GM12864 (cell line): ENCODE results near the gene CRB1.

ENCODE experiments used
- DNase-seq: peaks from one replicate; pipeline ENCODE4 v3.0.0-alpha.2; 2011; ENCODE audit warnings: low read depth
- H3K4me3 ChIP-seq: 2 replicates; pipeline ENCODE4 v1.5.1; 2011; ENCODE audit warnings: mild to moderate bottlenecking, low read depth, low read length, control low read depth
- TF ChIP-seq, protein P1 (sequence below): IDR thresholded peaks from 2 replicates; pipeline ENCODE4 v1.5.1; 2011; ENCODE audit warnings: low read depth, mild to moderate bottlenecking, moderate library complexity, low read length, control low read depth, inconsistent platforms; ENCODE audit errors: missing control alignments

The CRB1 gene

DNA sequence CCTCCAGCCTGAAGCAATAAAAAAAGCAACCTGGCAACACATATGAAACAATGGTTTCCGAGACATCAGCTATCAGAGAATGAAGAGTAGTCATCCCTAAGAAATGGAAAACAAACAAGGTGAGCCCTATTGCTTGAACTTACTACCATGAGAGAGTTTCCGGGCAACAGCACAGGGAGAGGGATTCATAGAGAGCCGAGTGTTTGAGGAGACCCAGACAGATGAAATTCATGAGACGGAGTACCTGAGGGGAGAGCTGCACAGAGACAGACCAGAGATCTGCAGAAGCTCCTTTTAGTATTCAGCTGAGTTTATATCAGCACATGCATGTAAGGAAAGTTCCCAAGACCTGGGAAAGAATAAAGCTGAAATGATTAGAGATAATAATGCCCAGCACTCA, 19.8 kb downstream of the CRB1 start:
- DNase-seq: no peak
- H3K4me3 ChIP-seq: no peak overlapping the region
- TF ChIP-seq, protein P1, sequence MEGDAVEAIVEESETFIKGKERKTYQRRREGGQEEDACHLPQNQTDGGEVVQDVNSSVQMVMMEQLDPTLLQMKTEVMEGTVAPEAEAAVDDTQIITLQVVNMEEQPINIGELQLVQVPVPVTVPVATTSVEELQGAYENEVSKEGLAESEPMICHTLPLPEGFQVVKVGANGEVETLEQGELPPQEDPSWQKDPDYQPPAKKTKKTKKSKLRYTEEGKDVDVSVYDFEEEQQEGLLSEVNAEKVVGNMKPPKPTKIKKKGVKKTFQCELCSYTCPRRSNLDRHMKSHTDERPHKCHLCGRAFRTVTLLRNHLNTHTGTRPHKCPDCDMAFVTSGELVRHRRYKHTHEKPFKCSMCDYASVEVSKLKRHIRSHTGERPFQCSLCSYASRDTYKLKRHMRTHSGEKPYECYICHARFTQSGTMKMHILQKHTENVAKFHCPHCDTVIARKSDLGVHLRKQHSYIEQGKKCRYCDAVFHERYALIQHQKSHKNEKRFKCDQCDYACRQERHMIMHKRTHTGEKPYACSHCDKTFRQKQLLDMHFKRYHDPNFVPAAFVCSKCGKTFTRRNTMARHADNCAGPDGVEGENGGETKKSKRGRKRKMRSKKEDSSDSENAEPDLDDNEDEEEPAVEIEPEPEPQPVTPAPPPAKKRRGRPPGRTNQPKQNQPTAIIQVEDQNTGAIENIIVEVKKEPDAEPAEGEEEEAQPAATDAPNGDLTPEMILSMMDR: no peak

DNA sequence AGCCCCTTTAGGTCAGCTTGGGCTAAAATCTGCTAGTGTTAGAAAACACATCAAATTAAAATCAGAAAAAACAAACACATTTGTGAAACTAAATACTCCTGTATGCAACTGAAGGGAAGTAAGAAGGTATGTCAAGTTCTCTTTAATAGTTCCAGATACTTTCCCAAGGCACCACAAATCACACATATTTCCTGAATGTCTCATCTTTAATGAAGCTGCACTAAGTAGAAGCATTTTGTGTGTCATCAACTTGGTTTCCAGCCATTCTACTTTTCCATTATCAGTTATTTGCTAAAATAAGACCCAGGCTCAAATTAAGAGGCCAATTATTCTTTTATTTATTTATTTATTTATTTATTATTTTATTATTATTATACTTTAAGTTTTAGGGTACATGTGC, 34.7 kb downstream of the CRB1 start:
- TF ChIP-seq, protein P1: no peak
- no peak overlapping the region for H3K4me3 ChIP-seq
- no peak for DNase-seq

DNA sequence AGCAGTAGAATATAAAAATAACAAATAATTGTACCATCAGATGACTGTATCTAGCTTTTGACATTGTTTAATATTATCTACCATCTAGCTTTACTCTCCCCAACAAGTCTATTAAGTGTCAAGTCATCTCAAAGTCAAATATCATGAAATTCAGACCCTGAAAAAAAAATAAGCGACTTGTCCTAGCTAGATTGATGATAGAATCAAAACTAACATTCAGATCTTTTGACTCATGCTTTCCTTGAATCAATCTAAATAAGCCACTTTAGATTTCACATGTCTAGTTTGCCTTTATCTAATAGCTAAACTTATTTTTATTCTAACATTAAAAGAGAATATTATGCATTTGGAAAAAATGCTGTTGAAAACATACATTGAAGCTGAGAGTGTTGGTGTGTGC, 35.4 kb downstream of the CRB1 start:
- no peak overlapping the region for H3K4me3 ChIP-seq
- TF ChIP-seq, protein P1: no peak
- no peak for DNase-seq

DNA sequence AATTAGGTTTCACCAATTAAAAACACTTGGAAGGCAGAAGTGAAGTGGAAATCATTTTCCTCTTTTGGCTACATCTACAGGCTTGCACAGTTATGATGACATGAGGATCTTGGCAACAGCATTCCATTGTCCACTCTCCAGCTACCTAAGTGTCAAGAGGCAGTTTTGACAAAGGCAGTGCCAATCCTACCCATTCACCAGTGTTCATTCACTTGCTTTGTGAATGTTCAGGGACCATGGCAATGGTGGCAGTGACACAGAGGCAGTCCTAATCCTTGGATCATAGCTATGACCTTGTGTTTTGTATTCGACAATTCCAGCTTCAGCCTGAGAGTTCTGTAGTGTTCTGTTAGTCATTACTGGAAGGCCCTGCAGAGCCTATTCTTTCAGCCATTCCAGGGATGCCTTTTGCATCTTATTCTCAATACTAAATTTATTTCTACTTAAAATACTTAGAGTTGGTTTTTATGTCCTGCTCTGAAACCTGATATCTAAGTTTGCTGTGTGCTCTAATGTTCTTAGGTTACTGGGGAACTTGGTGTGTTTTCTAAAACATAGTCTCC, 36.7 kb downstream of the CRB1 start:
- TF ChIP-seq, protein P1: no peak
- no peak for DNase-seq
- H3K4me3 ChIP-seq: no peak overlapping the region

GRCh38 chr1:197305925-197306324, 37.9 kb downstream of the CRB1 start:
- DNase-seq: no peak
- H3K4me3 ChIP-seq: no peak overlapping the region
- TF ChIP-seq, protein P1: no peak

- H3K4me3 ChIP-seq: no peak overlapping the region
- DNase-seq: no peak
- TF ChIP-seq, protein P1: no peak
These were observed 38.5 kb downstream of the CRB1 start for GRCh38 chr1:197306381-197307062.

DNA sequence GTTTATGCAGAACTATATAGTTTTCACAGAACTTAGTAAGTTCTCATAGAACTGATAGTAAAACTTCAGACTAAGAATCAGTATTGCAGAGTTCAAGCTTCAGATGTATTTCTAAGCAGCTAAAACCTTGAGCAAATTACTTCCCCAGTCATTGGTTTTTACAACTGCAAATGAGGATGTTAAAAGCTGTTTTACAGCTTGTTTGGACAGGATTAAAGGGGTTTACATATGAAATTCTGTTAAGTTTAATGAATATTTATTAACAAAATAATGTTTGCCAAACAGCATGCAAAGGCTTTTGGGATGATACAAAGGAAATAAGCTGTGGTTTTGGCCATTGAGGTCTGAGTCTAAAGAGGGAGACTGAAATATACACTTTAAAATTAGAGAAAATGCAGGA, 39.1 kb downstream of the CRB1 start:
- H3K4me3 ChIP-seq: no peak overlapping the region
- DNase-seq: no peak
- TF ChIP-seq, protein P1: no peak
